Endothelial cell of umbilical vein (primary cell): ENCODE results near the gene RBMS2.

Source experiments
- CTCF ChIP-seq, 2 donors: IDR thresholded peaks; 1 replicate in 1 of 2; 2 replicates in 1 of 2; pipeline ENCODE4 v1.5.1; 2011; ENCODE audit warnings: low read length in 2 of 2, mild to moderate bottlenecking in 2 of 2, moderate library complexity in 2 of 2, control low read depth in 1 of 2, inconsistent platforms in 1 of 2, low read depth in 1 of 2; ENCODE audit not compliant: insufficient read depth in 1 of 2; ENCODE audit errors: extremely low read depth in 1 of 2
- POLR2A ChIP-seq: IDR thresholded peaks from 2 replicates; pipeline ENCODE4 v1.6.1; 2012; ENCODE audit warnings: low read depth, mild to moderate bottlenecking, control low read depth, low read length

GRCh38 chr12:56510786-56511185 lies 10.8 kb upstream of the RBMS2 start:
- TF ChIP-seq POLR2A = no peak
- no peak for TF ChIP-seq CTCF (IDR thresholded peaks at IDR 0.05; ENCODE audit: extremely low read depth in 1 of 2, insufficient read depth in 1 of 2, low read depth in 1 of 2, low read length in 2 of 2)
